Calu3 (cell line): ENCODE results near the gene WDR83. TPM values are rescaled to one million over a fixed set of nuclear protein-coding genes. Genes with fewer than 3 reads are reported as not detected.

Source experiments
- BruUV-seq: library from RNA; stranded (reverse); fragments of 400-500 nt; replicated peaks from 2 replicates; lab custom pipeline; 2021; lab: Mats Ljungman, UMichigan
- CTCF ChIA-PET: fragments of 300-600 bp; sonication (Branson Sonifier 250); formaldehyde crosslinking; loops from one replicate; lab custom pipeline; 2022; ENCODE audit warnings: antibody characterized with exemption; lab: Charles Lee
- DNase-seq: peaks from one replicate; pipeline ENCODE4 v3.0.0; 2022
- H3K27ac Mint-ChIP-seq: one replicate; pipeline ENCODE4 v1.8.0; 2022; ENCODE audit warnings: mixed read lengths; ENCODE audit not compliant: unreplicated experiment
- H3K27me3 Mint-ChIP-seq: one replicate; pipeline ENCODE4 v1.8.0; 2022; ENCODE audit warnings: mixed read lengths; ENCODE audit not compliant: unreplicated experiment
- H3K36me3 Mint-ChIP-seq: one replicate; pipeline ENCODE4 v1.8.0; 2022; ENCODE audit warnings: mild to moderate bottlenecking, moderate library complexity, mixed read lengths; ENCODE audit not compliant: insufficient read depth, unreplicated experiment
- H3K4me1 Mint-ChIP-seq: one replicate; pipeline ENCODE4 v1.8.0; 2022; ENCODE audit warnings: mild to moderate bottlenecking, low read depth, mixed read lengths; ENCODE audit not compliant: unreplicated experiment
- H3K4me3 Mint-ChIP-seq: one replicate; pipeline ENCODE4 v1.8.0; 2022; ENCODE audit warnings: mild to moderate bottlenecking, low read depth, moderate library complexity, mixed read lengths; ENCODE audit not compliant: unreplicated experiment
- H3K9me3 Mint-ChIP-seq: one replicate; pipeline ENCODE4 v1.8.0; 2022; ENCODE audit warnings: low read depth, mixed read lengths; ENCODE audit not compliant: unreplicated experiment
- intact Hi-C: fragments of 100-400 bp; cut with micrococcal nuclease; formaldehyde crosslinking; loops from one replicate; pipeline ENCODE4 v1.10.0; 2022; ENCODE audit not compliant: unreplicated experiment
- total RNA-seq: library from RNA; stranded (reverse); gene quantifications from 2 replicates; pipeline ENCODE4 v1.2.3, GENCODE V29; 2022
- TF ChIP-seq, protein P1 (sequence below): fragments of 200-600 bp; IDR thresholded peaks from one replicate; pipeline ENCODE4 v1.8.0; 2022; ENCODE audit warnings: antibody characterized with exemption; ENCODE audit not compliant: unreplicated experiment

Gene WDR83
- total RNA-seq, 1 experiment from 2014 or later, result 10.1 TPM

DNA sequence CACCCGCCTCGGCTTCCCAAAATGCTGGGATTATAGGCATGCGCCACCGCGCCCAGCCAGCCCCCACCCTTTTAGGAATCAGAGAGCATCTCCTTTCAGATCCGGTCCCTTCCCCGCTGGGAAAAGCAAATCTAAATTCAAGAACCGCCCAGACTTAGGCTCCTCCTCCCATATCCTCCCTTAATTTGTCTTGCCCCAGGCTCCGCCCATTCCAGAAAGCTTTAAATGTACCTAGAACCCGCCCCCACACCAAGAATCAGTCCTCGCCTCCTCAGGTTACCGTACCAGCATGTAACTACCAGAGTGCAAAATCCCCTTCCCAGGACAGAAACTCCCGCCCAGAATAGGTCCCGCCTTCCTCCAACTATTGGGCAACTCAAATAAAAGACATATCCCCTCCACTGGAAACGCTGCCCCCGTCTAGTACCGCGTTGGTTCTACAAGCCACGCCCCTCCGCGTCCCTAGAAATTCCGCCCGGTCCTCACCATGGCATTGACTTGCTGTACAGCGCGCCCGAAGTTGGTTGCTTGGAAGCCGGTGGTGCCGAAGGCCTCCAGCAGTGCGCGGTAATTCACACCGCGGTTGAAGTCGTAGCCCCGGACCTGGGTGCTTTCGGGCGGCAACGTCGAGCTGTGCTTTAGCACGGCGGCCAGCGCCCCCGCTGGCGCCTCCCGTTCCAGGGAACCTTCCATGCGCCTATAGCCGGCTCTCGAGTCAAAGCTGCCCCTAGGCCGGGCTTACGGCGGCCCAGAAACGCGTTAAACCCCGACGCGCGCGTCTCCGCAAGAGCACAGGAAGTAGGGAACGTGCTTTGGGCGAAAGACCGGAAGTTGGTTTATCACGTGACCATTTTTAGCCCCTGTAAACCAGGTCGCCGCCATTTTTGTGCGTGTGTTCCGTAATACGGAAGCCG lies 14.7 kb downstream of the WDR83 start, which contains the start of gene DHPS:
Gene DHPS, minus strand, starts transcription at position 807 of the 914 bp plus-strand sequence. Its CDS starts 114 bp downstream, at position 693.
- DNase-seq, result peak; percentile 81
- Mint-ChIP-seq H3K4me3 (peak within 1 kb of the TSS; percentile 87), H3K4me1 (peaks cover 8% of the 10 kb centered on the region), H3K9me3 (no peaks in the 10 kb centered on the region), H3K36me3 (peaks cover 45% of the 10 kb centered on the region), H3K27me3 (no peaks in the 10 kb centered on the region), H3K27ac (peak within 1 kb of the TSS; percentile 63)
- intact Hi-C loops, result no loop called here
- BruUV-seq, result TSS peak; percentile 80
- CTCF ChIA-PET, result interaction anchor here (0.6 to 1.4 kb wide), 2 partner anchors 9 to 500 kb away, joined by 3 to 4 read pairs; no protein-coding TSS in a partner anchor
- TF ChIP-seq, protein P1, sequence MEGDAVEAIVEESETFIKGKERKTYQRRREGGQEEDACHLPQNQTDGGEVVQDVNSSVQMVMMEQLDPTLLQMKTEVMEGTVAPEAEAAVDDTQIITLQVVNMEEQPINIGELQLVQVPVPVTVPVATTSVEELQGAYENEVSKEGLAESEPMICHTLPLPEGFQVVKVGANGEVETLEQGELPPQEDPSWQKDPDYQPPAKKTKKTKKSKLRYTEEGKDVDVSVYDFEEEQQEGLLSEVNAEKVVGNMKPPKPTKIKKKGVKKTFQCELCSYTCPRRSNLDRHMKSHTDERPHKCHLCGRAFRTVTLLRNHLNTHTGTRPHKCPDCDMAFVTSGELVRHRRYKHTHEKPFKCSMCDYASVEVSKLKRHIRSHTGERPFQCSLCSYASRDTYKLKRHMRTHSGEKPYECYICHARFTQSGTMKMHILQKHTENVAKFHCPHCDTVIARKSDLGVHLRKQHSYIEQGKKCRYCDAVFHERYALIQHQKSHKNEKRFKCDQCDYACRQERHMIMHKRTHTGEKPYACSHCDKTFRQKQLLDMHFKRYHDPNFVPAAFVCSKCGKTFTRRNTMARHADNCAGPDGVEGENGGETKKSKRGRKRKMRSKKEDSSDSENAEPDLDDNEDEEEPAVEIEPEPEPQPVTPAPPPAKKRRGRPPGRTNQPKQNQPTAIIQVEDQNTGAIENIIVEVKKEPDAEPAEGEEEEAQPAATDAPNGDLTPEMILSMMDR, result no peak

DNA sequence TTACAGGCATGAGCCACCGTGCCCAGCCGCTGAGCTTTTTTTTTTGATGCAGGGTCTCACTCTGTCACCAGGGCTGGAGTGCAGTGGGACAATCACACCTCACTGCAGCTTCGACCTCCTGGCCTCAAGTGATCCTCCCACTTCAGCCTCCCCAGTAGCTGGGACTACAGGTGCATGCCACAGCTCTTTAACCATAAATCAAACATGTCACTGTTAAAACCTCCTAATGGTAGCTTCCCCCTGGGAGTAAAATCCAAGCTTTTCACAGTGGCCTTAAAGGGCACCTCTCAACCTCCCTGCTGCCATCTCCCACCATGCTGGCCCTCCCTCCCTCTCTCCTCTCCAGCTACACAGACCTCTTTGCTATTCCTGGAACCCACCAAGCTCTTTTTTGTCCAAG lies 19.2 kb downstream of the WDR83 start:
- peaks cover 36% of the 10 kb centered on the region for H3K36me3 Mint-ChIP-seq
- H3K27ac Mint-ChIP-seq, result no peak overlapping the region
- no TSS peak for BruUV-seq
- intact Hi-C loops, result no loop called here
- TF ChIP-seq, protein P1, result no peak
- no peaks in the 10 kb centered on the region for H3K9me3 Mint-ChIP-seq
- CTCF ChIA-PET, result no interaction called here
- peaks cover 5% of the 10 kb centered on the region for H3K4me1 Mint-ChIP-seq
- no peak overlapping the region for H3K4me3 Mint-ChIP-seq
- no peak for DNase-seq
- H3K27me3 Mint-ChIP-seq, result no peaks in the 10 kb centered on the region

DNA sequence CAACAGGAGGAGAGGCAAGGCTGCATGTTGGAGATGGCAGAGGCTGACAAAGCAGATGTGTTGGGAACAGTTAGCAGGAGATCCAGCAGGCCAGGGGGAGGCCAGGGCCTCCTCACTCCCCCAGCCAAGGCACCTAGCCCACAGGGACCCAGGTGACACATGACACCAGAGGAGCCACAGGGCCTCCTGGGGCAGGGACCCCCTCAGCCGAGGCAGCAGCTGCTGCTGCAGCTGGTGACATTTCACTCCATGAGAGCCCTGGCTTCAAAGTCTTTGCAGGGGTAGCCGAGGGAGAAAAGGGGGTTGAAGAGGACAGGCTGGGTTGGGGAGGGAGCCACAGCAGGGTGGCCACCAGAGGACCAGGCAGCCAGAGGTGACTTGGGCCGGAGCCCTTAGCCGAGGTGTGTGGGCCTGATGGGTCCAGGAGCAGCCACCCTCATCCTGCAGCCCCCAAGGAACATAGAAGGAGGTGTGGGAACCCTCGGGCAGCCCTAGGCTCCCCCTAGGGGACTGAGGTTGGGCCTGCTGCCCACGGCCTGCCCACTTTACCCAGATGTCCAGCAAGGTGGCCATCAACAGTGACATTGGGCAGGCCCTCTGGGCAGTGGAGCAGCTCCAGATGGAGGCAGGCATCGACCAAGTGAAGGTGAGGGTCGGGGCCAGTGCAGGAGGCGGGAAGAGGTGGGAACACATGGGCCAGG lies 21.0 kb downstream of the WDR83 start, which contains the start of gene GNG14:
Gene GNG14, plus strand, starts transcription at position 503 of the 701 bp plus-strand sequence. Its CDS starts 51 bp downstream, at position 554.
- Mint-ChIP-seq H3K4me1 (no peaks in the 10 kb centered on the region), H3K36me3 (peaks cover 24% of the 10 kb centered on the region), H3K27me3 (no peaks in the 10 kb centered on the region), H3K27ac (no peak within 1 kb of the TSS), H3K4me3 (no peak within 1 kb of the TSS), H3K9me3 (no peaks in the 10 kb centered on the region)
- BruUV-seq, result no TSS peak
- intact Hi-C loops, result no loop called here
- CTCF ChIA-PET, result no interaction called here
- TF ChIP-seq, protein P1, result no peak
- DNase-seq, result no peak

DNA sequence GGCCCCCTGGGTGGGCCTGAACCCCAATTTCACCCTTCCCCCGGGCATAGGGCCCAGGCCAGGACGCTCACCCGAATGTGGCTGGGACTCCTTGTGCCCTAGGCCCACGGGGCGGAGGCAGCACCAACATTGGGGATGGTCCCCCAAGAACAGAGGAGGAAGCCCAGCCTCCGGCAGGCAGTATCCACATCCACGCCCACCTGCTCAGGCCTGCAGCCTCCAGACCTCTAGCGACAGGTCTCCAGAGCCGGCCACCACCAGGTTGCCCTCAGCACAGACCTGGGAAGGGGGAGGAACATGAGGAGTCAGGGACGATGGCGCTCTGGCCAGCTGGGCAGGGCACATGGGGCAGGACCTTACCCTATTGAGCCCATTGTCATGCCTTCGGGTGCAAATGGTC lies 22.4 kb downstream of the WDR83 start:
- TF ChIP-seq, protein P1, result no peak
- no peaks in the 10 kb centered on the region for H3K27me3 Mint-ChIP-seq
- intact Hi-C loops, result no loop called here
- H3K27ac Mint-ChIP-seq, result no peak overlapping the region
- CTCF ChIA-PET, result no interaction called here
- DNase-seq, result no peak
- no peak overlapping the region for H3K4me3 Mint-ChIP-seq
- no TSS peak for BruUV-seq
- H3K4me1 Mint-ChIP-seq, result no peaks in the 10 kb centered on the region
- H3K9me3 Mint-ChIP-seq, result no peaks in the 10 kb centered on the region
- H3K36me3 Mint-ChIP-seq, result peaks cover 14% of the 10 kb centered on the region
